ENCODE data around the gene HNF1A.

The HNF1A gene

DNA sequence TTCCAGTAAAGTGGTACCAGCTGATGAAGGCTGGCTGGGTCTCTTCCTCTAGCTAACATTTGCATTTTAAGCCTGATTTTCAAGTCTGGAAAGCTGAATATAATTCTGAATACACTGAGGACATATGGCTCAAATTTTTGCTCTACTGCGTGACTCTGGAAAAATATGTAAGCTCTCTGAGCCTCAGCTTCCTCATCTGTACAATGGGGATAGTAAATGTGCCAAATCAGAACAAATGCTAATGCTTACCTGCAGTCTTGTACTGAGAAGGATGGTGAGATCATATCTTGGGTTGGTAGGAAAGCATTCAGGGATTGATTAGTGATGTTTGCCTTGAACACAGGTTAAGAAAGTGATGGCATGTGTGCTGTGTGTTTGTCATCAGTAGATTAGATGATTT lies 14.6 kb downstream of the HNF1A start:
- no peak for TF ChIP-seq CTCF (conservative IDR thresholded peaks at IDR 0.05; ENCODE audit: low read length)
- TF ChIP-seq EZH2phosphoT487 (IDR thresholded peaks at IDR 0.05; ENCODE audit: borderline replicate concordance), result no peak
- H3K4me3 ChIP-seq (ENCODE audit: low read length, poor library complexity, severe bottlenecking), result no peak overlapping the region
- H3K36me3 ChIP-seq (ENCODE audit: insufficient read depth, low read length), result no peaks in the 10 kb centered on the region
- no peaks in the 10 kb centered on the region for H3K4me1 ChIP-seq (ENCODE audit: insufficient read depth, low read length, poor library complexity, severe bottlenecking)
- no peak overlapping the region for H3K4me2 ChIP-seq (ENCODE audit: low read depth, low read length, poor library complexity, severe bottlenecking)
- no peak overlapping the region for H2AFZ ChIP-seq (ENCODE audit: low read length)
- H3K79me2 ChIP-seq (ENCODE audit: insufficient read depth, low read length), result no peaks in the 10 kb centered on the region
- H3F3A ChIP-seq (ENCODE audit: low read depth), result no peaks in the 10 kb centered on the region
- no peaks in the 10 kb centered on the region for H3K9me2 ChIP-seq (replicated peaks; ENCODE audit: low read depth, low read length)
- H3K27me3 ChIP-seq (ENCODE audit: insufficient read depth, low read length, poor library complexity, severe bottlenecking), result no peaks in the 10 kb centered on the region
- no peaks in the 10 kb centered on the region for H3K9me3 ChIP-seq (ENCODE audit: insufficient read depth, low read depth, low read length)
- no peaks in the 10 kb centered on the region for H4K20me1 ChIP-seq (ENCODE audit: insufficient read depth, low read length, poor library complexity, severe bottlenecking)
- no peak overlapping the region for H3K9ac ChIP-seq (ENCODE audit: low read depth, low read length, poor library complexity, severe bottlenecking)

DNA sequence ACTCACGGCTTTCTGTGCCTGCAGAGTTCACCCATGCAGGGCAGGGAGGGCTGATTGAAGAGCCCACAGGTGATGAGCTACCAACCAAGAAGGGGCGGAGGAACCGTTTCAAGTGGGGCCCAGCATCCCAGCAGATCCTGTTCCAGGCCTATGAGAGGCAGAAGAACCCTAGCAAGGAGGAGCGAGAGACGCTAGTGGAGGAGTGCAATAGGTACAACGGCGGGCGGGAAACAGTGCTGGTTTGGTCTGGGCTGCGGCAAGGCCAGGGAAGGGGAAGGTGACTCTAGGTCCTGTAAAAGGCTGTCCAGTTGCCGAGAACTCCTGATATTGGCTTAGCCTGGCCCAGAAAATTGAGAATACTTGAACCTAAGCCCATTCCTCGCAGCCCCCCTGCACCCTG lies 15.2 kb downstream of the HNF1A start:
- H3K9me3 ChIP-seq (ENCODE audit: insufficient read depth, low read depth, low read length), result no peaks in the 10 kb centered on the region
- no peaks in the 10 kb centered on the region for H3K36me3 ChIP-seq (ENCODE audit: insufficient read depth, low read length)
- no peak overlapping the region for H2AFZ ChIP-seq (ENCODE audit: low read length)
- no peaks in the 10 kb centered on the region for H3F3A ChIP-seq (ENCODE audit: low read depth)
- H4K20me1 ChIP-seq (ENCODE audit: insufficient read depth, low read length, poor library complexity, severe bottlenecking), result no peaks in the 10 kb centered on the region
- no peaks in the 10 kb centered on the region for H3K9me2 ChIP-seq (replicated peaks; ENCODE audit: low read depth, low read length)
- H3K79me2 ChIP-seq (ENCODE audit: insufficient read depth, low read length), result no peaks in the 10 kb centered on the region
- no peak overlapping the region for H3K9ac ChIP-seq (ENCODE audit: low read depth, low read length, poor library complexity, severe bottlenecking)
- H3K4me1 ChIP-seq (ENCODE audit: insufficient read depth, low read length, poor library complexity, severe bottlenecking), result peaks cover 2% of the 10 kb centered on the region
- no peak overlapping the region for H3K4me2 ChIP-seq (ENCODE audit: low read depth, low read length, poor library complexity, severe bottlenecking)
- no peaks in the 10 kb centered on the region for H3K27me3 ChIP-seq (ENCODE audit: insufficient read depth, low read length, poor library complexity, severe bottlenecking)
- no peak for TF ChIP-seq CTCF (conservative IDR thresholded peaks at IDR 0.05; ENCODE audit: low read length)
- TF ChIP-seq EZH2phosphoT487 (IDR thresholded peaks at IDR 0.05; ENCODE audit: borderline replicate concordance), result no peak
- H3K4me3 ChIP-seq (ENCODE audit: low read length, poor library complexity, severe bottlenecking), result no peak overlapping the region

DNA sequence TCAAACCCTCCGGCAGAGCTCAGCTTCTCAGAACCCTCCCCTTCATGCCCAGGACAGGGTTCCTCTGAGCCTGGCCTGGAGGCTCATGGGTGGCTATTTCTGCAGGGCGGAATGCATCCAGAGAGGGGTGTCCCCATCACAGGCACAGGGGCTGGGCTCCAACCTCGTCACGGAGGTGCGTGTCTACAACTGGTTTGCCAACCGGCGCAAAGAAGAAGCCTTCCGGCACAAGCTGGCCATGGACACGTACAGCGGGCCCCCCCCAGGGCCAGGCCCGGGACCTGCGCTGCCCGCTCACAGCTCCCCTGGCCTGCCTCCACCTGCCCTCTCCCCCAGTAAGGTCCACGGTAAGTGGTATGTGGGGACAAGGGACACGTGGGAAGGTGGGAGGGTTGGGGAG lies 15.7 kb downstream of the HNF1A start:
- no peak overlapping the region for H2AFZ ChIP-seq (ENCODE audit: low read length)
- H3K4me3 ChIP-seq (ENCODE audit: low read length, poor library complexity, severe bottlenecking), result no peak overlapping the region
- no peak overlapping the region for H3K4me2 ChIP-seq (ENCODE audit: low read depth, low read length, poor library complexity, severe bottlenecking)
- no peaks in the 10 kb centered on the region for H3K27me3 ChIP-seq (ENCODE audit: insufficient read depth, low read length, poor library complexity, severe bottlenecking)
- no peaks in the 10 kb centered on the region for H3K9me2 ChIP-seq (replicated peaks; ENCODE audit: low read depth, low read length)
- no peaks in the 10 kb centered on the region for H4K20me1 ChIP-seq (ENCODE audit: insufficient read depth, low read length, poor library complexity, severe bottlenecking)
- H3K79me2 ChIP-seq (ENCODE audit: insufficient read depth, low read length), result no peaks in the 10 kb centered on the region
- no peaks in the 10 kb centered on the region for H3F3A ChIP-seq (ENCODE audit: low read depth)
- no peak overlapping the region for H3K9ac ChIP-seq (ENCODE audit: low read depth, low read length, poor library complexity, severe bottlenecking)
- no peak for TF ChIP-seq CTCF (conservative IDR thresholded peaks at IDR 0.05; ENCODE audit: low read length)
- TF ChIP-seq EZH2phosphoT487 (IDR thresholded peaks at IDR 0.05; ENCODE audit: borderline replicate concordance), result no peak
- no peaks in the 10 kb centered on the region for H3K9me3 ChIP-seq (ENCODE audit: insufficient read depth, low read depth, low read length)
- H3K36me3 ChIP-seq (ENCODE audit: insufficient read depth, low read length), result no peaks in the 10 kb centered on the region
- peaks cover 3% of the 10 kb centered on the region for H3K4me1 ChIP-seq (ENCODE audit: insufficient read depth, low read length, poor library complexity, severe bottlenecking)
